Measurements from ENCODE around the gene OR6A2. TPM values are rescaled to one million over a fixed set of nuclear protein-coding genes. Genes with fewer than 3 reads are reported as not detected.
"Not testable (repeated sequence)": the region's sequence is repeated elsewhere in the genome, so short reads cannot be mapped to it uniquely, and the experiment has no call there.

The OR6A2 gene
- total RNA-seq, 1 donor from 2014 or later = 0.31 TPM

DNA sequence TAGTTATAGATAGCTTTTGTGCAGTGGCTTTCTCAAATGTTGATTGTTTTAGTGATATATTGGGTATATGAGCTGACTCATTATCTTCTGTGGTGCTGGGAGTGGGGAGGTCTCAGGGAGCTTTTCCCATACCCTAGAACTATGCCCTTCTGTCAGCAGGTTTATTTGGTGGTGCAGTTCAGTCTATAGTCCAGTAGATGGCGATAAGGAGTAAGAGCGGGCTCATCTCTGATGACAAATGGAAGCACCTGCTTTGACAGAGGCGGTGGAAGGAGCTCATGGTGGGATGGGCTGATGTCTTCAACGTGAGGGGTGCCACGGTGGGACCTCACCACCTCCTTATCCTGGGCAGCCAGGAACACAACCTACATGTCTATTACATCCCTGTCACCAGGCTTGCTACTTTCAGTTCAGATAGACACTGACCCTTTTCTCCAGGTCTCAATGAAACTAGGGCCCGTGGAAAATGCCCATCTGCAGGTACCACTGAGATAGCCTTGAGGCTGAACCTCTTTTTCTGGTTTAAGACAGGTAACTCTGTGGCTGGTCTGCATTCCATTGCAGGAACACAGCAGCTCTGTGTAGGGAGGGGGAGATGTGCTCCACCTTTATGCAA is 13.0 kb upstream of the OR6A2 start:
- Mint-ChIP-seq H3K27me3 (ENCODE audit: insufficient read depth) (peaks cover 19% of the 10 kb centered on the region), H3K4me3 (no peak overlapping the region), H3K36me3 (ENCODE audit: low read depth) (no peaks in the 10 kb centered on the region), H3K9me3 (no peaks in the 10 kb centered on the region), H3K4me1 (ENCODE audit: low read depth) (no peaks in the 10 kb centered on the region), H3K27ac (no peak overlapping the region)
- DNase-seq (ENCODE audit: low spot score) = peak; percentile 15
- intact Hi-C loops (cut with micrococcal nuclease) = loop anchor here (5.0 to 10.0 kb wide), 3 partner anchors 462 to 880 kb away; no protein-coding TSS in a partner anchor

DNA sequence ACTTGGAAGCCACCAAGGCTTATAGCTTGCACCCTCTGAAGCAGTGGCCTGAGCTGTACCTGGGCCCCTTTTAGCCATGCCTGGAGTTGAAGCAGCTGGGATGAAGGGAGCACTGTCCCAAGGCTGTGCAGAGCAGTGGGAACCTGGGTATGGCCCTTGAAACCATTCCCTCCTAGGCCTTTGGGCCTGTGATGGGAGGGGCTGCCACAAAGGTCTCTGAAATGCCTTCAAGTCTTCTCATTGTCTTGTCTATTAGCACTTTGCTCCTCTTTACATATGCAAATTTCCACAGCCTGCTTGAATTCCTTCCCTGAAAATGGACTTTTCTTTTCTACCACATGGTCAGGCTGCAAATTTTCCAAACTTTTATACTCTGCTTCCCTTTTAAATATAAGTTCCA is 1.6 kb upstream of the OR6A2 start:
- H3K27me3 Mint-ChIP-seq (ENCODE audit: insufficient read depth); H3K27ac Mint-ChIP-seq; H3K9me3 Mint-ChIP-seq; intact Hi-C loops (cut with micrococcal nuclease); DNase-seq (ENCODE audit: low spot score); H3K4me3 Mint-ChIP-seq; H3K4me1 Mint-ChIP-seq (ENCODE audit: low read depth); H3K36me3 Mint-ChIP-seq (ENCODE audit: low read depth): not testable (repeated sequence)

DNA sequence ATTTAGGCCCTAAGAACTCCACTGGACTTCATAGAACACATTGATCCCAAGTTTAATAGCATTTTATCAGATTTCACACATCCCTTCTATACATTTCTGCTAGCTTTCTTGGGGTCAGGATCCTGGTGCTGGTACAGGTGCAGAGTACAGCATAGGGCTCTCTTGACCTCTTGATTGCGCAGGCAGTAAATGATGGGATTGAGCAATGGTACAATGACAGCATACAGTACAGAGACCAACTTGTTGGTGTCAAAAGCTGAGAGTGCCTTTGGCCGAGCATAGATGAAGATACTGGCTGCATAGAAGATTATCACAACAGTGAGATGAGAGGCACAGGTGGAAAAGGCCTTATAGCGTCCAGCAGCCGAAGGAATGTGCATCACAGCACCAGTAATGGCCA is 4.8 kb downstream of the OR6A2 start:
- no peak for DNase-seq (ENCODE audit: low spot score)
- no peak overlapping the region for H3K4me3 Mint-ChIP-seq
- no peak overlapping the region for H3K27ac Mint-ChIP-seq
- no peaks in the 10 kb centered on the region for H3K36me3 Mint-ChIP-seq (ENCODE audit: low read depth)
- no peaks in the 10 kb centered on the region for H3K9me3 Mint-ChIP-seq
- intact Hi-C loops (cut with micrococcal nuclease) = no loop called here
- H3K4me1 Mint-ChIP-seq (ENCODE audit: low read depth) = no peaks in the 10 kb centered on the region
- H3K27me3 Mint-ChIP-seq (ENCODE audit: insufficient read depth) = no peaks in the 10 kb centered on the region

DNA sequence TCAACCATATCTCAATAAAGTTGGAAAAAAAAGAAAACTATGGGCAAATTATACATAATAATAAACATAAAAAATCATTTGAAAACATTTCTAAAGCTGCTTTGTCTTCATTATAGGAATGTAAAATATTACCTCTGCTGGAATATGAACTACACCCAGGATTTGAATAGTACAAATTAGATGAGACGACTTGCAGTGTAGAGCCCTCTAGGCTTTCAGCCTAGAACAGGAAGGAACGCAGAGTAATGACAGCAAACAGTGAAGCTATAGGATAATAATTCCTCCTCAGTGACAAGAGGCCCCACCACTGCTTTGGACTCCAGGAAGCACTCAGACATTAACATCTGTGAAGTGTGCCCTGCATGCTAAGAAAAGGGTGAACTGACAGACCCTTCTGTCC is 8.9 kb downstream of the OR6A2 start:
- no peaks in the 10 kb centered on the region for H3K9me3 Mint-ChIP-seq
- H3K27ac Mint-ChIP-seq = no peak overlapping the region
- no peaks in the 10 kb centered on the region for H3K36me3 Mint-ChIP-seq (ENCODE audit: low read depth)
- no peak overlapping the region for H3K4me3 Mint-ChIP-seq
- intact Hi-C loops (cut with micrococcal nuclease) = no loop called here
- H3K4me1 Mint-ChIP-seq (ENCODE audit: low read depth) = no peaks in the 10 kb centered on the region
- DNase-seq (ENCODE audit: low spot score) = no peak
- peaks cover 2% of the 10 kb centered on the region for H3K27me3 Mint-ChIP-seq (ENCODE audit: insufficient read depth)

DNA sequence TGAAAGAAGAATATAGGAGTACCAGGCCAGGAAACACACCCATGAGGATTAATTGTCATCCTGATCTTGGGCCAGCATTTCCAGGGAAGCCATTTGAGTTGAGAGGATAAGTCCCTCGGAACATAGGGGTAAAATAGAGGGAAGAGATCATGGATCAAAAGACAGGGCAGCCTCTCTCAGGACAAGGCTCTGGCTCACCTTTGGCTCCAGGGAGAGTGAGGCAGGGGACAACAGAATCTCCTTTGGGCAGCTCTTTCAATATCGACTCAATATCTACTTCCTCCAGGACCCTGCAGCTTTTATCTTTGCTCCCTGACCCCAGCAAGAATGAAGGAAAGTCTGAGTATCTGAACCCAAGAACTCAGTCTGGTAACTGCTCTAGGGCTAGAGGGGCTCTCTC is 16.8 kb downstream of the OR6A2 start, which contains the start of gene OR2AG1:
Gene OR2AG1 (plus strand): TSS at position 301 of the 400 bp plus-strand sequence. CDS start 2,018 bp downstream, outside the sequence.
- no peaks in the 10 kb centered on the region for H3K4me1 Mint-ChIP-seq (ENCODE audit: low read depth)
- no peak within 1 kb of the TSS for H3K4me3 Mint-ChIP-seq
- intact Hi-C loops (cut with micrococcal nuclease) = no loop called here
- H3K27ac Mint-ChIP-seq = no peak within 1 kb of the TSS
- H3K36me3 Mint-ChIP-seq (ENCODE audit: low read depth) = no peaks in the 10 kb centered on the region
- no peak for DNase-seq (ENCODE audit: low spot score)
- H3K9me3 Mint-ChIP-seq = no peaks in the 10 kb centered on the region
- peaks cover 7% of the 10 kb centered on the region for H3K27me3 Mint-ChIP-seq (ENCODE audit: insufficient read depth)

DNA sequence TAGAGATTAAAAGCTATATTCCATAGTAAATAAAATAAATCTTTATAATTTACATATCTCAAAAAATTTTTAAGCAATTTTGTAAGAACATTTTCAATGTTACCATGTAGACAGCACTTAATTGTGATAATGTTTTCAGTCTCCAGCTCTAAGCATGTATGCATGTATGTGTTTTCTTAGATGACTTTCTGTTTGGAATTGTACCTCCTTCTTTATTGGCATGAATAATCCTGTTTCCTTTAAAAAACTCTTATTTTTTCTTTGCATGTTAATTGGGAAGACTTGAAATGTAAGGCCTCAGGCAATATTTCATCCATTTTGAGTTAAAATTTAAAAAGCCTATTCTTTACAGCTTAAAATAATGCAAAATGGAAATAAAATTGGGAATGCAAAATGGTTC is 18.7 kb downstream of the OR6A2 start:
- Mint-ChIP-seq H3K27me3 (ENCODE audit: insufficient read depth) (peaks cover 7% of the 10 kb centered on the region), H3K4me3 (no peak overlapping the region), H3K4me1 (ENCODE audit: low read depth) (no peaks in the 10 kb centered on the region), H3K27ac (no peak overlapping the region), H3K9me3 (no peaks in the 10 kb centered on the region), H3K36me3 (ENCODE audit: low read depth) (no peaks in the 10 kb centered on the region)
- DNase-seq (ENCODE audit: low spot score) = no peak
- intact Hi-C loops (cut with micrococcal nuclease) = no loop called here

DNA sequence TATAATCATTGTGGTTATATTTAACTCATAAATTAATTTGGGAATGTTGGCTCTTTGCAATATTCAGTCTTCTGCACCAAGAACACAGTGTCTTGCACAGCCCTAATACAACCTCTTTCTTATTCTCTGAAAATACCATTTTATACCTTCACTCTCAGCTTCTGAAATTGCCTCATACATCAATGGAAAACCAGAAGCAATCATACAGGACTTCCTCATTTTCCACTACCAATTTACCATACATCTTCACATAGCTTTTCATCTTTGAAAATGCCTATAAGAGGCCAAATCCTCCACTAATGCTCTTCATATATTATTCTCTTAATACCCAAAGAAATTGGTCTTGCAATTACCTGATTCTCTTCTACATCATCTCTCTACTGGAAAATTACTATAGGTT is 21.0 kb downstream of the OR6A2 start:
- DNase-seq (ENCODE audit: low spot score) = no peak
- no peak overlapping the region for H3K27ac Mint-ChIP-seq
- H3K27me3 Mint-ChIP-seq (ENCODE audit: insufficient read depth) = peaks cover 13% of the 10 kb centered on the region
- intact Hi-C loops (cut with micrococcal nuclease) = no loop called here
- H3K9me3 Mint-ChIP-seq = no peaks in the 10 kb centered on the region
- H3K4me1 Mint-ChIP-seq (ENCODE audit: low read depth) = no peaks in the 10 kb centered on the region
- H3K36me3 Mint-ChIP-seq (ENCODE audit: low read depth) = no peaks in the 10 kb centered on the region
- H3K4me3 Mint-ChIP-seq = no peak overlapping the region

DNA sequence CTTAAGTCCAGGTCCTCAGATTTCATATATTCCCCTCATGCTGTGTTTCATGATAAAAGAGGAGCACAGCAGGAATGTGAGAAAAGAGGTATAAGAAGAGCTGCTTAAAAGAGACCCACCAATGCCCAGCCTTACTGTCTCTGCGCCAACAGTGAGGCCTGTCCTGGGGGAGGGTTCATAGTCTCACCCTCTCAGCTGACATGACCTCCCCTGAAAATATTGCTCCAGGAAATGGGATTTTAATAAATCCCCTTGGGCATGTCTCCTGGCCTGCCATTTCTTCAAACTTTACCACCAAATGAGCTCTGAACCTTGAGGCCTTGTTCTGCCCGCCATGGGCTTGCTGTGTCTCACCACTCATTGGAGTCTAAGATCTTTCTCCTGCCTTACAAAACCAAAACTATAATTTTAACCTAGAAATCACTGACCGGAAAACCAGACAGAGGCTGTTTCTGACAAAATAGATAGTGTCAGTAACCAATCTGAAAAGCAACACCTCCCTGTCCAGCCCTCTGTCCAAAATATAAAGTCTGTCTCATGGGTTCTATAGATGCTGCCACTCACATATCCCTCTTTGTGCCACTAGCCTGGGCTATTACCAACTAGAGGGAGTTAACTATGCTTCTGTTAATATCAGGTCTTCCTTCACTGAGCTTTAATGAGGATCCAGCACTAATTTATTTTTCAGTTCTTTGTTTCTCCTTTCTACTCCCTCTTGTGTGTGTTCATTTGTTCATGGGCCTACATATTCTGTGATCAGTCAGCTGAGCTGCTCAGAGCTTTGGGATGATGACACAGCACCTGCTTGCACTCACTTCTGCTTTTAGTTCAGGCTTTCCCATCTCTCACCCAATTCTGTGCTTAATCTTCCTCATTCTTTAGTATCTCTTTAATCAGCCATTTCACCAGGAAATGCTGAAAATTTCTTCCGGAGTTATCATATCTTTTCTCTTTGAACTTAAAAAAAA is 27.3 kb downstream of the OR6A2 start, which contains the start of gene OR2AG2:
Gene OR2AG2 (minus strand): TSS at position 51 of the 968 bp plus-strand sequence. CDS start 3,019 bp downstream, outside the sequence.
- no peaks in the 10 kb centered on the region for H3K36me3 Mint-ChIP-seq (ENCODE audit: low read depth)
- peaks cover 13% of the 10 kb centered on the region for H3K27me3 Mint-ChIP-seq (ENCODE audit: insufficient read depth)
- no peaks in the 10 kb centered on the region for H3K9me3 Mint-ChIP-seq
- no peak within 1 kb of the TSS for H3K4me3 Mint-ChIP-seq
- no peak for DNase-seq (ENCODE audit: low spot score)
- no peak within 1 kb of the TSS for H3K27ac Mint-ChIP-seq
- intact Hi-C loops (cut with micrococcal nuclease) = no loop called here
- no peaks in the 10 kb centered on the region for H3K4me1 Mint-ChIP-seq (ENCODE audit: low read depth)

DNA sequence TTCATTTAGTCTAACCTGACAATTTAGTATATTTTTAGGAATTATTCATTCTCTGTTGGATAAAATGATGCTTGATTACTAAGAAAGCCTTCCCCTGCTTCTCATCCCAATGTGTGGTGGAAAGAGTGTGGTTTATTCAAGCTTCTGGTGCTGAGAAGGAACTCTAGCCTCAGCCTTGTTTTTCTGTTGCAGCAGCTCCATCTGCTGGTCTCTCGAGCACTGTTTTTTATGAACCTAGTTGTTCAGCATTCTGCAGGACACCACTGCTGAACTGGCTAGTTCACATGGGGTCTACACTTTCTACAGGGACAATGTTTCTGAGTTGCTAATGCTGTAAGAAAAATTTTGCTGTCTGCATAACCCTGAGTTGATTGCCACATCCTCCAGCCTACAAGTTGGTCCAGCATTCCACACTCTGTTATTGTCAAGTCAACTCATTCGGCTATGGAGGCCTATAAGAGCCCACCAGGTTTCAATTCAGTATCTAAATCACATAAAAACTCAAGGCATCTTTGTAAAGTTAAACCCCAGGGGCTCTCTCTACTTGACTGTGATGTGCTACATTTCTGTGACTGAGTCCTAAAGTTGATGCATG is 42.0 kb downstream of the OR6A2 start:
- intact Hi-C loops (cut with micrococcal nuclease) = loop anchor here (1.0 to 5.0 kb wide), 5 partner anchors 19 to 380 kb away; no protein-coding TSS in a partner anchor
- no peaks in the 10 kb centered on the region for H3K4me1 Mint-ChIP-seq (ENCODE audit: low read depth)
- peaks cover 15% of the 10 kb centered on the region for H3K27me3 Mint-ChIP-seq (ENCODE audit: insufficient read depth)
- H3K36me3 Mint-ChIP-seq (ENCODE audit: low read depth) = no peaks in the 10 kb centered on the region
- H3K27ac Mint-ChIP-seq = no peak overlapping the region
- no peaks in the 10 kb centered on the region for H3K9me3 Mint-ChIP-seq
- no peak overlapping the region for H3K4me3 Mint-ChIP-seq
- peak; percentile 40 for DNase-seq (ENCODE audit: low spot score)

DNA sequence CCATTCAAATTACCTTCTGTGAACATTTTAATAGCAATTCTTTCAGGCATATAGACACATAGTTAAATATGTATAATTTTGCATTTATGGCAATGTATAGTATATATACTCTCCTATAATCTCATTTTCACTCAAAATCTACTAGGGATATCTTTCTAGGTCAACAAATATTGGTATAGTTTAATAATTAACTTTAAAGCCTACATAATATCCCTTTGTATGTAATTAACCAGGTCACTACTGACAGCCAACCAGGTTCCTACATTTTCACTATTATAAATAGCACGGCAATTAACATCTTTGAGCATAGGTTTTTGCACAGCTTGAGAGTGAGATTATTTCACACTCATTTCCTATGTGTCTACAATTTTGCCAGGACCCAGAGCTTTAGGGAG is 43.5 kb downstream of the OR6A2 start:
- H3K27ac Mint-ChIP-seq = no peak overlapping the region
- H3K4me3 Mint-ChIP-seq = no peak overlapping the region
- H3K27me3 Mint-ChIP-seq (ENCODE audit: insufficient read depth) = peaks cover 9% of the 10 kb centered on the region
- no peaks in the 10 kb centered on the region for H3K4me1 Mint-ChIP-seq (ENCODE audit: low read depth)
- H3K36me3 Mint-ChIP-seq (ENCODE audit: low read depth) = no peaks in the 10 kb centered on the region
- no peak for DNase-seq (ENCODE audit: low spot score)
- intact Hi-C loops (cut with micrococcal nuclease) = loop anchor here (1.0 to 5.0 kb wide), 2 partner anchors 10 to 379 kb away; no protein-coding TSS in a partner anchor
- no peaks in the 10 kb centered on the region for H3K9me3 Mint-ChIP-seq

DNA sequence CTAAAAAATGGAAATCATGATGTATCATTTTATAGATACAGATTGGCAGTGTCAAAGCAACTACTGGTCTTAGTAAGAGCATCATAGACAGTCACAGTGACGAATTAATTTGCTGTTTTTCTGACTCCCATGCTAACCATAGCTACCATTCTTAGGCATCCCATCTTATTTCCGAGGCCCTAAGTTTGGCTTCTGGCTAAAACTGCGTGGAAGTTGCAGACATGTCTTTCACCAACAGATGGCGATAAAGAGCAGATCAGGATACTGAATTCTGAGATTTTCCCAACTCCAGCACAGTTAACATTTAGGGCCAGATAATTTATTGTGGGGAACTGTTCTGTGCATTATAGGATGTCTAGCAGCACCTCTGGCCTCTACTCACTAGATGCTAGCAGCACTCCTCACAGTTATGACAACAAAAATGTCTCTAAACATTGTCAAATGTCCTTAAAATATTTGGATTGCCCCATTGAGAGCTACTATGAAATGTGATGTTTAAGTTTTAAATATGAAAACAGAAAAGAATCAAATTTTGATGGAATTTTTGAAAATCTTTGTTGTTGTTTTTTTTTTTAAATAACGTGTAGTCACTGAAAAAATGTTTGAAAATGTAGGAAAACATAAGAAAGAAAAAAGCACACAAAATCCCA is 44.1 kb downstream of the OR6A2 start:
- no peaks in the 10 kb centered on the region for H3K4me1 Mint-ChIP-seq (ENCODE audit: low read depth)
- intact Hi-C loops (cut with micrococcal nuclease) = loop anchor here (1.0 to 5.0 kb wide), 2 partner anchors 9 to 378 kb away; no protein-coding TSS in a partner anchor
- peak; percentile 10 for DNase-seq (ENCODE audit: low spot score)
- no peak overlapping the region for H3K4me3 Mint-ChIP-seq
- no peaks in the 10 kb centered on the region for H3K36me3 Mint-ChIP-seq (ENCODE audit: low read depth)
- H3K27ac Mint-ChIP-seq = no peak overlapping the region
- peaks cover 9% of the 10 kb centered on the region for H3K27me3 Mint-ChIP-seq (ENCODE audit: insufficient read depth)
- no peaks in the 10 kb centered on the region for H3K9me3 Mint-ChIP-seq

DNA sequence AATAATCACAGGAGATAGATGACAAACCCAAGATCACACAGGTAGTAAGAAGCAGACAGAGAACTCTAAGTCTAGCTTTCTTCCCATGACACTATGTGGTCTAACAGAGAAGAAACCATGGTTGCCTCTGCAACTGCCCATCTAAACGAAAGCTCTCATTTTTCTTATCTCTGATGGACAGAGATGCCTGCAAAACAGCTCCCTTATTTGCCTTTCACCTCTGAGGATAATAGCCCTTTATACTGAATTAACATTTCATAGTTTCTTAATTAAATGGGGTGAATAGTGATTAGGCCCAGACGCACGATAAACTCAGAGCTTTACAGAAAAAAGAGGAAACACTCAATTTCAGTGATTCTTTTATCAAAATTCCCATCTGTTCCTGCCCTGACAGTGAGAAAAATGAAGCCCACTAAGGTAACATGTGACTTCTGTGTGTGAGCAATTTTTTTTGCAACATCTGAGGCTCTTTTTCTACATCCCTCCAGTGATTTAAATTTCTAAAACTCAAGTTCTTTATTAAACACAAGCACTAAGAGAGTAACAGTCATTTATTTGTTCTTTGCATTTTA is 52.3 kb downstream of the OR6A2 start:
- Mint-ChIP-seq H3K27me3 (ENCODE audit: insufficient read depth) (no peaks in the 10 kb centered on the region), H3K4me3 (no peak overlapping the region), H3K36me3 (ENCODE audit: low read depth) (peaks cover 6% of the 10 kb centered on the region), H3K27ac (no peak overlapping the region), H3K9me3 (no peaks in the 10 kb centered on the region), H3K4me1 (ENCODE audit: low read depth) (no peaks in the 10 kb centered on the region)
- DNase-seq (ENCODE audit: low spot score) = no peak
- intact Hi-C loops (cut with micrococcal nuclease) = loop anchor here (2.0 to 5.0 kb wide), 4 partner anchors 134 to 1055 kb away; partner anchors contain the start of genes CAVIN3, PPFIBP2 and TAF10

Data from activated T-helper 1 cell treated with anti-CD3 and anti-CD28 coated beads, Interleukin-12 subunit alpha, Interleukin-12 subunit beta, Interleukin-2, Interleukin-4 antibody, amounts not matched to agents 30 ng/mL and 10 ng/mL and 1 ng/mL, durations not matched to agents 14 hours and 24 hours and 36 hours (primary cell).